HFFc6 (cell line): ENCODE measurements around the gene JAK1. TPM values are rescaled to one million over a fixed set of nuclear protein-coding genes. Genes with fewer than 3 reads are reported as not detected.
"Not testable (repeated sequence)": the region's sequence is repeated elsewhere in the genome, so short reads cannot be mapped to it uniquely, and the experiment has no call there.

Source experiments
- DNase-seq: peaks from one replicate; pipeline ENCODE4 v3.0.0-alpha.2; 2018
- H3K27ac Mint-ChIP-seq: 2 replicates; pipeline ENCODE4 v1.8.0; 2020; ENCODE audit warnings: mild to moderate bottlenecking, mixed read lengths
- H3K27me3 Mint-ChIP-seq: 2 replicates; pipeline ENCODE4 v1.8.0; 2021; ENCODE audit warnings: mild to moderate bottlenecking, moderate library complexity, mixed read lengths; ENCODE audit not compliant: insufficient read depth
- H3K36me3 Mint-ChIP-seq: 2 replicates; pipeline ENCODE4 v1.8.0; 2021; ENCODE audit warnings: low read depth, mixed read lengths
- H3K4me1 Mint-ChIP-seq: 2 replicates; pipeline ENCODE4 v1.8.0; 2020; ENCODE audit warnings: low read depth, mixed read lengths
- H3K4me3 Mint-ChIP-seq: 2 replicates; pipeline ENCODE4 v1.8.0; 2020; ENCODE audit warnings: mild to moderate bottlenecking, moderate library complexity, mixed read lengths
- H3K9me3 Mint-ChIP-seq: 2 replicates; pipeline ENCODE4 v1.8.0; 2020; ENCODE audit warnings: mild to moderate bottlenecking, mixed read lengths
- CTCF ChIP-seq: fragments of 200-600 bp; sonication (generic); IDR thresholded peaks from 2 replicates; pipeline ENCODE4 v1.5.0; 2021; ENCODE audit warnings: antibody characterized with exemption, mild to moderate bottlenecking
- total RNA-seq, 6 experiments: library from RNA; stranded (reverse); fragmentation: NEBNext Ultra II Directional; extraction: Animal tissue kit (Norgen Biotek cat#: 25700); gene quantifications; 2 replicates in 1 of 6; 3 replicates in 5 of 6; pipeline ENCODE4 v1.2.3, GENCODE V29; 2021

JAK1 gene
- total RNA-seq, 6 experiments from 2014 or later, result 90.0 to 104 (median 98.3) TPM

DNA sequence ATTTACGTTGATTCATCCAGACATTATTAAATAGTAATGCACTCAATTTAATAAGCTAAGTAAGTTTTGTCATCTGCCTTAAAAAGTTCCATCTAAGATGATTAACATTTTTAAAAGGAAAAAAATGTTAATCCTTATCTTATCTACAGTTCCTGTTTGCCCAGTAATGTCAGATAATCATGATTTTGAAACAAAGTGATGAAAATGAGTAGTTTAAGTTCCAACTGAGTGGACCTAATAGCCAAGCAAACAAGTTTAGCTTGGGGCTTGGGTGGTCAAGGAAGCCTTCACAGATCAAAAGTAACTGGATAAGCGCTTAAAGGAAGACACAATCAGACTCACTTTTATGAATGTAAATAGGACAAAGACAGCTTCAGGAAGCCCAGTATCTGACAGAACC is 40.5 kb upstream of the JAK1 start:
- peaks cover 2% of the 10 kb centered on the region for H3K27me3 Mint-ChIP-seq
- H3K4me3 Mint-ChIP-seq, result no peak overlapping the region
- no peaks in the 10 kb centered on the region for H3K36me3 Mint-ChIP-seq
- H3K4me1 Mint-ChIP-seq, result peaks cover 12% of the 10 kb centered on the region
- no peak for DNase-seq
- H3K27ac Mint-ChIP-seq, result no peak overlapping the region
- no peak for TF ChIP-seq CTCF
- H3K9me3 Mint-ChIP-seq, result no peaks in the 10 kb centered on the region

DNA sequence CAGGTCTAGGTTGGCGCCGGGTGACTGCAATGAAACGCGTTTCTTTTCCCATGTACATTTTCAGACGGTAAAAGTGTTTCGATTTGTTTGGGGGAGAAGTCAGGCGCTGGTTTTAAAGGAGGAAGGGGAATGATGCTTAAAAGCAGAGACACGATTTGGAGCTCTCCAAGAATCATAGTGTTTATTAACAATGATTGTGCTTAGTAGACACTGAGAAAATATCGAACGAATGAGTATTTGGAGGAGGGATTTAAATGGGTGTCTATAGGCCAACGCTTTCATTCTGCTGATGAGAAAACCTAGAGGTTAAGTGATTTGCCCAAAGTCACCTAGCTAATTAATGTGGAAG is 36.9 kb upstream of the JAK1 start:
- peaks cover 11% of the 10 kb centered on the region; the same call in 1 of the 2 replicates for H3K9me3 Mint-ChIP-seq
- peak overlapping the region; percentile 77 for H3K4me3 Mint-ChIP-seq
- peaks cover 2% of the 10 kb centered on the region for H3K27me3 Mint-ChIP-seq
- H3K36me3 Mint-ChIP-seq, result no peaks in the 10 kb centered on the region; the same call in 1 of the 2 replicates
- no peak for TF ChIP-seq CTCF
- peak overlapping the region; percentile 74 for H3K27ac Mint-ChIP-seq
- no peak for DNase-seq
- peaks cover 22% of the 10 kb centered on the region for H3K4me1 Mint-ChIP-seq

DNA sequence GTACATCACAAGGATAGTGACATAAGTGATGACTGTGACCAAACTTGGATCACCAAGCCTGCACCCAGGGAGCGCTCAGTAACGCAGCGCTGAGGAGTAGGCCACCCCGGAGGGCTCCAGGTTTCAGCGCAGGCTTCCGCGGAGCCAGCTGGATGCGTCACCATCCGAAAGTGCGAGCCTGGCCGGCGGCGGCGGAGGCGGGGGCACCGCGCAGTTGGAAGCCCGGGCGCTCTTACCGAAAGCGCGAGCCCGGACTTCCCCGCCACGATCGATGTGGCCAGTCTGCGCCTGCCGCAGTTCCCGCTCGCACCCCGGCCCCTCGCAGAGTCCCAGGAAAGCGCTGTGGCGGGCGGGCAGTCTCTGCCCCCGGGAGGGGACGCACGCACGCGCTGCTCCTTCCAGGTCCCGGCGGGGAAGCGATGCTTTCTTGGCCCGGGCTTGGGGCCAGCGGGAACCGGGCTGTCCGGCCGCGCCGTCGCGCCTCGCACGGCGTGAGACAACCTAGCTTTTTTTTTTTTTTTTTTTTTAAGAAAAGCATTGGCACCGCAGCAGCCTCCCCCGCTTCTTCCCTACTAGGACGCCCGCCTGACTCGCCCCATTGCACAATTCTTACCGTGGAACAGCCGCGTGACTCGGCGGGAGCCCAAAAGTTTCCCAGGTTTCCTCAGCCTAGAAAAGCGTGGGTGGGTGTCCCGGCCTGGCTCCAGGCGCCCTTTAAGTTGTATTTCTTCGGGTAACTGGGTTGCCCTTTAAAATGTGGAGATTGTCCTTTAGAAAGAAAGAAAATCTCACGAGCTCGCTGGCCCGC is 36.4 kb upstream of the JAK1 start:
- Mint-ChIP-seq H3K9me3 (peaks cover 16% of the 10 kb centered on the region; the same call in 1 of the 2 replicates), H3K27ac (peak overlapping the region; percentile 81), H3K4me3 (peak overlapping the region; percentile 77), H3K36me3 (no peaks in the 10 kb centered on the region; the same call in 1 of the 2 replicates), H3K4me1 (peaks cover 22% of the 10 kb centered on the region), H3K27me3 (peaks cover 2% of the 10 kb centered on the region)
- TF ChIP-seq CTCF, result no peak
- DNase-seq, result peak; percentile 72

DNA sequence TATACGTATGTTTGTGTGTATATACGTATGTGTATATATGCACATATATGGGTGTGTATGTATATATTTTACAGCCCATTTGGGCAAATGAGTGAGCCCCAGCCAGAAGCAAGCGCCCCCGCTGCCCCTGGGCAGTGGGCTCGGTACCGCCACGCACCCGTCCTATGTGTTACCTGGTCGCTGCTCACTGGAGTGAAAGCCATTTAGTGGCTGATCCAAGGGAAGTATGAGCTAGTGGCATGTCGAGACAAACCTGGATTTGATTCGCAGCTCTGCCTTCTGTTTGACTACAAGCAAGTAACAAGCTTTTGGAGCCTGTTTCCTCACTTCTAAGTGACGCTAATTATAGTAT is 35.8 kb upstream of the JAK1 start:
- Mint-ChIP-seq H3K4me3 (peak overlapping the region; percentile 77), H3K9me3 (peaks cover 18% of the 10 kb centered on the region; the same call in 1 of the 2 replicates), H3K27me3 (peaks cover 3% of the 10 kb centered on the region), H3K27ac (peak overlapping the region; percentile 81), H3K4me1 (peaks cover 22% of the 10 kb centered on the region), H3K36me3 (no peaks in the 10 kb centered on the region; the same call in 1 of the 2 replicates)
- DNase-seq, result no peak
- TF ChIP-seq CTCF, result no peak

DNA sequence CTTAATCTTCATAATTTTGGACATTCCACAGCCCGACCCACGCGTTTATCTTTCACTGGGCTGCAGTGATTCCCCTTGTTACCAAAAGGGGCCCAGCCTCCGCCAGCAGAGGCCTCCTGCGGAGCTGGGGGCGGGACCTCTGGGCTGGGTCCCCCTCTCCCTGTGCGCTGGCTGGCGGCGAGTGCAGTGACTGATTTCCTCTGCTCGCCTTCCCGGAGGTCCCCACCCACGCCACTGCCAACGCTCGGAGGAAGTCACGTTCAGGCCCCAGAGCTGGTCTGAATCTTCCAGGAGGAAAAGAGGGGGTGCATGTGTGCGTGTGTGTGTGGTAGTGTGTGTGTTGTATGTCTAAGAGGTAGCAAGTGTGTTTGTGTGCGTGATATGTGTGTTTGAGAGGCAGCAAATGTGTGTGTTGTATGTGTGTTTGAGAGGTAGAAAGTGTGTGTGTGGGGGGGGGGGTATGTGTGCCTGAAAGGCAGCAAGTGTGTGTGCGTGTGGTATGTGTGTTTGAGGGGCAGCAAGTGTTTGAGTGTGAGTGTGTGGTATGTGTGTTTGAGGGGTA is 35.0 kb upstream of the JAK1 start:
- Mint-ChIP-seq H3K36me3 (no peaks in the 10 kb centered on the region; the same call in 1 of the 2 replicates), H3K9me3 (peaks cover 18% of the 10 kb centered on the region; the same call in 1 of the 2 replicates), H3K27ac (peak overlapping the region; percentile 81), H3K27me3 (peaks cover 3% of the 10 kb centered on the region), H3K4me3 (peak overlapping the region; percentile 77), H3K4me1 (peaks cover 22% of the 10 kb centered on the region)
- TF ChIP-seq CTCF, result no peak
- peak; percentile 18 for DNase-seq

DNA sequence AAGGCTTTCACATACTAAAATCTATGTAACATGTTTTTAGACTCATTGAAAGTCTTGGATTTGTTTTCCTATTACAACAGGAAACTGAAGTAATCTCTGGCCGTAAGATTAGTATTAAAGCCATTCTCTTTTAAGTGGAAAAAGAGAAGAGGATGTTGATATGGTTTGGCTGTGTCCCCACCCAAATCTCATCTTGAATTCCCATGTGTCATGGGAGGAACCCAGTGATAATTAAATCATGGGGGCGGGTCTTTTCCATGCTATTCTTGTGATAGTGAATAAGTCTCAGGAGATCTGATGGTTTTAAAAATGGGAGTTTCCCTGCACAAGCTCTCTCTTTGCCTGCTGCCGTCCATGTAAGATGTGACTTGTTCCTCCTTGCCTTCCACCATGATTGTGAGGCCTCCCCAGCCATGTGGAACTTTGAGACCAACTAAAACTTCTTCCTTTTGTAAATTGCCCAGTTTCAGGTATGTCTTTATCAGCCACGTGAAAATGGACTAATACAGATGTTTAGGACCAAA is 32.1 kb upstream of the JAK1 start:
- not testable (repeated sequence) for H3K27ac Mint-ChIP-seq, H3K4me3 Mint-ChIP-seq, DNase-seq, H3K36me3 Mint-ChIP-seq, H3K27me3 Mint-ChIP-seq
- Mint-ChIP-seq H3K4me1 (peaks cover 22% of the 10 kb centered on the region), H3K9me3 (peaks cover 18% of the 10 kb centered on the region; the same call in 1 of the 2 replicates)
